Glomerular visceral epithelial cell (primary cell): Measurements from ENCODE around the gene CTBP1.

ENCODE experiments used
- DNase-seq: peaks from one replicate; pipeline ENCODE4 v3.0.0-alpha.2; 2016; ENCODE audit errors: extremely low spot score

Gene CTBP1

GRCh38 chr4:1175635-1176229 is 73.2 kb downstream of the CTBP1 start:
- DNase-seq = no peak

GRCh38 chr4:1174941-1175634 is 73.8 kb downstream of the CTBP1 start:
- no peak for DNase-seq

- DNase-seq = peak; percentile 24
Observed at GRCh38 chr4:1172971-1173757, 75.8 kb downstream of the CTBP1 start.

- no peak for DNase-seq
Observed at GRCh38 chr4:1172228-1172851, 76.6 kb downstream of the CTBP1 start, which contains the start of gene SPON2. TSS of gene SPON2 (minus strand) at chr4:1172583.

- no peak for DNase-seq
Observed at GRCh38 chr4:1171311-1172227, 77.4 kb downstream of the CTBP1 start.

- no peak for DNase-seq
Observed at GRCh38 chr4:1170976-1171310, 78.0 kb downstream of the CTBP1 start.

GRCh38 chr4:1170156-1170975 is 78.6 kb downstream of the CTBP1 start:
- DNase-seq = no peak

GRCh38 chr4:1169691-1170096 is 79.2 kb downstream of the CTBP1 start:
- DNase-seq = no peak

GRCh38 chr4:1169171-1169671 is 79.7 kb downstream of the CTBP1 start:
- no peak for DNase-seq

- no peak for DNase-seq
Observed at GRCh38 chr4:1168191-1169101, 80.5 kb downstream of the CTBP1 start.

- peak; percentile 63 for DNase-seq
Observed at GRCh38 chr4:1167244-1167949, 81.5 kb downstream of the CTBP1 start.

- no peak for DNase-seq
Observed at GRCh38 chr4:1166509-1167243, 82.3 kb downstream of the CTBP1 start.

- DNase-seq = no peak
Observed at GRCh38 chr4:1164956-1165545, 83.9 kb downstream of the CTBP1 start.

- no peak for DNase-seq
Observed at GRCh38 chr4:1164444-1164843, 84.5 kb downstream of the CTBP1 start.

GRCh38 chr4:1164040-1164439 is 84.9 kb downstream of the CTBP1 start:
- DNase-seq = no peak
